ENCODE results near the gene GUCA2A.
A peak's percentile ranks its signal among the peaks of the same experiment; 100 is the strongest.

Gene GUCA2A

GRCh38 chr1:42152907-42153600 lies 11.5 kb downstream of the GUCA2A start, which contains the start of gene GUCA2B:
TSS of gene GUCA2B (plus strand) at chr1:42153410. CDS start at chr1:42153451, 41 bp downstream.
- DNase-seq: no peak

GRCh38 chr1:42152119-42152518 lies 12.4 kb downstream of the GUCA2A start:
- no peak for DNase-seq

GRCh38 chr1:42150651-42151050 lies 13.9 kb downstream of the GUCA2A start:
- DNase-seq: no peak

GRCh38 chr1:42148166-42148565 lies 16.4 kb downstream of the GUCA2A start:
- no peak for DNase-seq

GRCh38 chr1:42146626-42147320 lies 17.8 kb downstream of the GUCA2A start:
- peak; percentile 56 for DNase-seq

GRCh38 chr1:42145764-42146625 lies 18.6 kb downstream of the GUCA2A start:
- DNase-seq: no peak

- no peak for DNase-seq
Observed at GRCh38 chr1:42145389-42145716, 19.2 kb downstream of the GUCA2A start.

- DNase-seq: no peak
Observed at GRCh38 chr1:42144711-42145388, 19.7 kb downstream of the GUCA2A start.

GRCh38 chr1:42143896-42144710 lies 20.4 kb downstream of the GUCA2A start:
- DNase-seq: no peak

- DNase-seq: no peak
Observed at GRCh38 chr1:42142894-42143675, 21.5 kb downstream of the GUCA2A start.

- no peak for DNase-seq
Observed at GRCh38 chr1:42141978-42142377, 22.6 kb downstream of the GUCA2A start.

GRCh38 chr1:42140191-42140590 lies 24.4 kb downstream of the GUCA2A start:
- DNase-seq: no peak

GRCh38 chr1:42139444-42139843 lies 25.1 kb downstream of the GUCA2A start:
- no peak for DNase-seq

GRCh38 chr1:42138586-42138985 lies 26.0 kb downstream of the GUCA2A start:
- DNase-seq: no peak

- no peak for DNase-seq
Observed at GRCh38 chr1:42137766-42138165, 26.8 kb downstream of the GUCA2A start.

GRCh38 chr1:42136466-42136865 lies 28.1 kb downstream of the GUCA2A start:
- no peak for DNase-seq

- no peak for DNase-seq
Observed at GRCh38 chr1:42135426-42135825, 29.1 kb downstream of the GUCA2A start.

GRCh38 chr1:42133809-42134526 lies 30.6 kb downstream of the GUCA2A start:
- no peak for DNase-seq

- no peak for DNase-seq
Observed at GRCh38 chr1:42133390-42133789, 31.2 kb downstream of the GUCA2A start.

GRCh38 chr1:42130061-42130660 lies 34.4 kb downstream of the GUCA2A start:
- no peak for DNase-seq
